ENCODE data around the gene AQP5. TPM values are rescaled to one million over a fixed set of nuclear protein-coding genes. Genes with fewer than 3 reads are reported as not detected.

The AQP5 gene
- total and polyA plus RNA-seq, 2 donors (not counting 3 experiments of a cell fraction or from before 2014, with no cell fraction given): 0.95 to 2.3 TPM

DNA sequence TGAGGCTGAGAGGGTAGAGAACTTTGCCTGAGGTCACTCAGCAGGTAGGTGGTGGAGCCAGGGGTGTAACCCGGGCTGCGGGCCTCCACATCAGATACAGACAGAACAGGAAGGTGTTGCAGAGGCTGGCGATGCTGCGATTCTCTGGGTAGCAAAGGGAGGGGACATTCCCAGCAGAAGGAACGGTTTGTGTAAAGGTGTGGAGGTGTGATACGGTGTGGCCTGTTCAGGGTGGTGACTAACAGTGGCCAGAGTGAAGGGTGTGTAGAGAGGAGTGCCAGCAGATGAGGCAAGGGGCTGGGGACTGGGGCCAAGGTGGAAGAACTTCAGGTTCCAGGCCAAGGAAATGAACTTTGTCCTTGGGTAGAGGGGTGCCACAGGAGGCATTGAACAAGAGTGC is 39.7 kb upstream of the AQP5 start:
- BruUV-seq (replicated peaks): no TSS peak
- no peaks in the 10 kb centered on the region for H3K79me2 ChIP-seq (ENCODE audit: control insufficient read depth, insufficient read depth, low read length)
- DNase-seq (ENCODE audit: low read depth, low spot score): no peak
- no peak for TF ChIP-seq POLR2A (IDR thresholded peaks at IDR 0.05; ENCODE audit: low read depth, low read length)
- TF ChIP-seq MYC (IDR thresholded peaks at IDR 0.05; ENCODE audit: low read depth, low read length): no peak
- no peak for TF ChIP-seq GATA2 (IDR thresholded peaks at IDR 0.05; ENCODE audit: insufficient read depth, insufficient read length, low read depth, low read length)
- TF ChIP-seq, protein P1, sequence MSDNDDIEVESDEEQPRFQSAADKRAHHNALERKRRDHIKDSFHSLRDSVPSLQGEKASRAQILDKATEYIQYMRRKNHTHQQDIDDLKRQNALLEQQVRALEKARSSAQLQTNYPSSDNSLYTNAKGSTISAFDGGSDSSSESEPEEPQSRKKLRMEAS (IDR thresholded peaks at IDR 0.05; ENCODE audit: insufficient read depth, insufficient read length): no peak
- TF ChIP-seq, protein P2, sequence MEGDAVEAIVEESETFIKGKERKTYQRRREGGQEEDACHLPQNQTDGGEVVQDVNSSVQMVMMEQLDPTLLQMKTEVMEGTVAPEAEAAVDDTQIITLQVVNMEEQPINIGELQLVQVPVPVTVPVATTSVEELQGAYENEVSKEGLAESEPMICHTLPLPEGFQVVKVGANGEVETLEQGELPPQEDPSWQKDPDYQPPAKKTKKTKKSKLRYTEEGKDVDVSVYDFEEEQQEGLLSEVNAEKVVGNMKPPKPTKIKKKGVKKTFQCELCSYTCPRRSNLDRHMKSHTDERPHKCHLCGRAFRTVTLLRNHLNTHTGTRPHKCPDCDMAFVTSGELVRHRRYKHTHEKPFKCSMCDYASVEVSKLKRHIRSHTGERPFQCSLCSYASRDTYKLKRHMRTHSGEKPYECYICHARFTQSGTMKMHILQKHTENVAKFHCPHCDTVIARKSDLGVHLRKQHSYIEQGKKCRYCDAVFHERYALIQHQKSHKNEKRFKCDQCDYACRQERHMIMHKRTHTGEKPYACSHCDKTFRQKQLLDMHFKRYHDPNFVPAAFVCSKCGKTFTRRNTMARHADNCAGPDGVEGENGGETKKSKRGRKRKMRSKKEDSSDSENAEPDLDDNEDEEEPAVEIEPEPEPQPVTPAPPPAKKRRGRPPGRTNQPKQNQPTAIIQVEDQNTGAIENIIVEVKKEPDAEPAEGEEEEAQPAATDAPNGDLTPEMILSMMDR (IDR thresholded peaks at IDR 0.05; ENCODE audit: extremely low read depth in 1 of 2, insufficient read depth in 1 of 2, low read depth in 1 of 2, low read length in 2 of 2): no peak
- no peak for TF ChIP-seq FOS (IDR thresholded peaks at IDR 0.05; ENCODE audit: borderline replicate concordance, insufficient read depth, low read length)
- no peak for TF ChIP-seq EZH2 (IDR thresholded peaks at IDR 0.05; ENCODE audit: borderline replicate concordance, low read depth, low read length, severe bottlenecking)
- TF ChIP-seq JUN (IDR thresholded peaks at IDR 0.05; ENCODE audit: borderline replicate concordance, insufficient read depth, insufficient read length, low read depth): no peak
- no peak for TF ChIP-seq POLR2AphosphoS5 (IDR thresholded peaks at IDR 0.05; ENCODE audit: insufficient read depth, low read depth, low read length)
- H4K20me1 ChIP-seq (replicated peaks; ENCODE audit: control insufficient read depth, extremely low read depth, insufficient read depth, low read length): no peaks in the 10 kb centered on the region
- intact Hi-C loops (cut with micrococcal nuclease) (no loop called here), dilution Hi-C loops (cut with MboI; ENCODE audit: extremely low pct_ligation_motif_present, low sequenced_read_pairs) (no loop called here)
- no peaks in the 10 kb centered on the region for H3K27me3 ChIP-seq (ENCODE audit: control insufficient read depth in 2 of 2, insufficient read depth in 2 of 2, low read length in 2 of 2)
- ChIA-PET POLR2A (interaction anchor here (0.7 kb wide), 1 partner anchor 16 kb away, joined by 3 read pairs; no protein-coding TSS in a partner anchor), CTCF (interaction anchor here (1.2 to 2.3 kb wide), 2 partner anchors 24 to 55 kb away, joined by 3 to 6 read pairs; no protein-coding TSS in a partner anchor)
- no peak overlapping the region for H3K4me3 ChIP-seq (replicated peaks in 1 of 3; ENCODE audit: insufficient read depth in 1 of 3, low read depth in 1 of 3, low read length in 3 of 3)
- no peaks in the 10 kb centered on the region for H3K36me3 ChIP-seq (ENCODE audit: control insufficient read depth in 2 of 2, extremely low read depth in 1 of 2, insufficient read depth in 2 of 2, low read length in 2 of 2)
- no peaks in the 10 kb centered on the region for H3K9me3 ChIP-seq (replicated peaks; ENCODE audit: control insufficient read depth, insufficient read depth, low read length)
- H3K9ac ChIP-seq (replicated peaks; ENCODE audit: extremely low read depth, insufficient read depth, low read length): no peak overlapping the region
- no peak for FAIRE-seq
- H2AFZ ChIP-seq (ENCODE audit: low read depth, low read length): no peak overlapping the region
- no peaks in the 10 kb centered on the region for H3K9me1 ChIP-seq (replicated peaks; ENCODE audit: control insufficient read depth, extremely low read depth, insufficient read depth, low read length)
- H3K27ac ChIP-seq (ENCODE audit: insufficient read depth, low read depth, low read length): no peak overlapping the region
- H3K4me1 ChIP-seq (ENCODE audit: control insufficient read depth, extremely low read depth, insufficient read depth, low read length): peaks cover 16% of the 10 kb centered on the region
- H3K4me2 ChIP-seq (ENCODE audit: insufficient read depth, low read length): no peak overlapping the region

Measured in endothelial cell of umbilical vein (primary cell).